OCI-LY3 (cell line): Measurements from ENCODE around the gene HIVEP3.

Source experiments
- CTCF ChIP-seq: fragments of 200-600, 300-600 bp; sonication (generic); IDR thresholded peaks from 2 replicates; pipeline ENCODE4 v1.5.1; 2014; ENCODE audit warnings: antibody characterized with exemption, low read length, low read depth
- EZH2phosphoT487 ChIP-seq: fragments of 200-600 bp; shearing (Covaris generic); IDR thresholded peaks from 2 replicates; pipeline ENCODE4 v1.6.1; 2018; ENCODE audit warnings: antibody characterized with exemption, mixed run types, low read depth

- TF ChIP-seq CTCF (no peak), EZH2phosphoT487 (no peak)
Observed at GRCh38 chr1:41700581-41700980, 218.1 kb downstream of the HIVEP3 start.
